HepG2 (cell line): ENCODE measurements around the gene CTNND2. TPM values are rescaled to one million over a fixed set of nuclear protein-coding genes. Genes with fewer than 3 reads are reported as not detected.

Experiments
- ATAC-seq: fragments of 200-7000 bp; cut with Tn5 transposase; 3 replicates; pipeline ENCODE4 v1.9.1; 2020; ENCODE audit warnings: mild to moderate bottlenecking, moderate library complexity
- BruUV-seq: library from RNA; stranded (reverse); fragments of 400-500 nt; replicated peaks from 2 replicates; lab custom pipeline; 2021; lab: Mats Ljungman, UMichigan
- CTCF ChIA-PET: fragments of 300-600 bp; formaldehyde crosslinking; extraction: SDS; loops from one replicate; lab custom pipeline; 2021; ENCODE audit warnings: low total read pairs, inconsistent platforms, low intra/inter-chr PET ratio; lab: Yijun Ruan, JAX
- POLR2A ChIA-PET: fragments of 350-600 bp; sonication (Branson Sonifier 250); formaldehyde crosslinking; loops from one replicate; lab custom pipeline; 2020; ENCODE audit warnings: antibody characterized with exemption, inconsistent platforms; lab: Yijun Ruan, JAX
- DNase-seq: peaks from one replicate; pipeline ENCODE4 v3.0.0-alpha.2; 2015; ENCODE audit warnings: low spot score
- FAIRE-seq: peaks from 3 replicates; lab custom pipeline; 2011; peaks lifted over from hg19 to GRCh38; lab: Jason Lieb, UNC
- H2AFZ ChIP-seq: one replicate; pipeline ENCODE4 v1.6.1; 2011; ENCODE audit warnings: low read length, inconsistent platforms
- H3K27ac ChIP-seq: fragments of 300-600 bp; 3 replicates; pipeline ENCODE4 v1.8.0; 2011; ENCODE audit warnings: mixed run types, mild to moderate bottlenecking, mixed read lengths, low read length, inconsistent platforms; ENCODE audit not compliant: insufficient read depth; ENCODE audit errors: extremely low read length
- H3K27me3 ChIP-seq, 2 experiments: fragments of 200-600 bp in 1 of 2; 2 replicates in 1 of 2; 3 replicates in 1 of 2; pipeline versions ENCODE4 v1.6.0 to v1.8.0; 2011; ENCODE audit warnings: low read length in 2 of 2, mild to moderate bottlenecking in 2 of 2, moderate library complexity in 2 of 2, inconsistent platforms in 1 of 2; ENCODE audit not compliant: insufficient read depth in 2 of 2, control insufficient read depth in 1 of 2
- H3K36me3 ChIP-seq, 2 experiments: fragments of 200-600 bp in 1 of 2; replicated peaks in 1 of 2; 2 replicates in 1 of 2; 3 replicates in 1 of 2; pipeline versions ENCODE4 v1.5.1 to v1.8.0; 2011; ENCODE audit warnings: low read length in 2 of 2, inconsistent platforms in 1 of 2; ENCODE audit not compliant: insufficient read depth in 2 of 2, control insufficient read depth in 1 of 2
- H3K4me1 ChIP-seq: 2 replicates; pipeline ENCODE4 v1.5.1; 2012; ENCODE audit warnings: low read length, inconsistent platforms; ENCODE audit not compliant: insufficient read depth
- H3K4me2 ChIP-seq: 2 replicates; pipeline ENCODE4 v1.6.0; 2011; ENCODE audit warnings: low read depth, low read length, inconsistent platforms
- H3K4me3 ChIP-seq, 3 experiments: fragments of 200-600 bp in 1 of 3; sonication (generic), shearing (Covaris generic) in 1 of 3; replicated peaks in 1 of 3; 2 replicates each; pipeline ENCODE4 v1.5.1; 2011 to 2016; ENCODE audit warnings: low read length in 3 of 3, inconsistent platforms in 2 of 3, low read depth in 2 of 3, mild to moderate bottlenecking in 2 of 3, control low read depth in 1 of 3, mixed read lengths in 1 of 3; ENCODE audit not compliant: insufficient read depth in 1 of 3
- H3K79me2 ChIP-seq: one replicate; pipeline ENCODE4 v1.6.1; 2011; ENCODE audit warnings: low read length, inconsistent platforms; ENCODE audit not compliant: insufficient read depth
- H3K9ac ChIP-seq: 2 replicates; pipeline ENCODE4 v1.6.0; 2011; ENCODE audit warnings: mild to moderate bottlenecking, low read depth, low read length, inconsistent platforms; ENCODE audit not compliant: insufficient read depth
- H3K9me3 ChIP-seq: 2 replicates; pipeline ENCODE4 v1.5.1; 2012; ENCODE audit warnings: mild to moderate bottlenecking, low read length
- H4K20me1 ChIP-seq: 2 replicates; pipeline ENCODE4 v1.6.0; 2011; ENCODE audit warnings: inconsistent platforms, mild to moderate bottlenecking, low read length, moderate library complexity; ENCODE audit not compliant: insufficient read depth
- CEBPB ChIP-seq: IDR thresholded peaks from 2 replicates; pipeline ENCODE4 v1.6.1; 2011; ENCODE audit warnings: low read depth, low read length, improper control_type of control experiment, borderline replicate concordance
- CEBPG ChIP-seq: IDR thresholded peaks from 2 replicates; pipeline ENCODE4 v1.6.1; 2016
- CENPX ChIP-seq: sonication (generic); formaldehyde crosslinking; IDR thresholded peaks from 2 replicates; pipeline ENCODE4 v1.9.0; 2021; ENCODE audit warnings: mild to moderate bottlenecking, missing genetic modification reagents, moderate library complexity
- EHMT2 ChIP-seq: fragments of 200-600 bp; sonication (generic); IDR thresholded peaks from 2 replicates; pipeline ENCODE4 v1.7.0; 2017; ENCODE audit warnings: antibody characterized with exemption, low read depth, low read length, borderline replicate concordance
- FOXO4 ChIP-seq: sonication (generic); formaldehyde crosslinking; conservative IDR thresholded peaks from 2 replicates; pipeline ENCODE4 v1.8.1; 2023; ENCODE audit warnings: missing genetic modification reagents
- KLF11 ChIP-seq: IDR thresholded peaks from 2 replicates; pipeline ENCODE4 v1.6.1; 2016; ENCODE audit warnings: missing compliant biosample characterization
- MED1 ChIP-seq: sonication (generic); formaldehyde crosslinking; IDR thresholded peaks from 2 replicates; pipeline ENCODE4 v1.4.0; 2020; ENCODE audit warnings: missing genetic modification reagents
- MNT ChIP-seq: fragments of 450-650 bp; IDR thresholded peaks from 2 replicates; pipeline ENCODE4 v1.6.1; 2016
- REL ChIP-seq: sonication (generic); formaldehyde crosslinking; conservative IDR thresholded peaks from 2 replicates; pipeline ENCODE4 v1.8.0; 2022; ENCODE audit warnings: mild to moderate bottlenecking, missing genetic modification reagents, moderate library complexity
- SETDB1 ChIP-seq: sonication (generic); formaldehyde crosslinking; IDR thresholded peaks from 2 replicates; pipeline ENCODE4 v1.5.1; 2020; ENCODE audit warnings: missing genetic modification reagents, mild to moderate bottlenecking, borderline replicate concordance
- SRF ChIP-seq: IDR thresholded peaks from 2 replicates; pipeline ENCODE4 v1.6.1; 2011; ENCODE audit warnings: mild to moderate bottlenecking, low read depth, low read length, moderate library complexity
- STAT6 ChIP-seq: sonication (generic); formaldehyde crosslinking; IDR thresholded peaks from 2 replicates; pipeline ENCODE4 v1.4.0; 2020; ENCODE audit warnings: missing genetic modification reagents, mild to moderate bottlenecking, borderline replicate concordance
- TBP ChIP-seq: sonication (generic); formaldehyde crosslinking; IDR thresholded peaks from 2 replicates; pipeline ENCODE4 v1.5.0; 2020; ENCODE audit warnings: missing genetic modification reagents
- WIZ ChIP-seq: sonication (generic); formaldehyde crosslinking; IDR thresholded peaks from 2 replicates; pipeline ENCODE4 v1.5.1; 2020; ENCODE audit warnings: mild to moderate bottlenecking, missing genetic modification reagents
- ZBTB1 ChIP-seq: sonication (generic); formaldehyde crosslinking; IDR thresholded peaks from 2 replicates; pipeline ENCODE4 v1.4.0; 2020; ENCODE audit warnings: missing genetic modification reagents, borderline replicate concordance
- ZBTB14 ChIP-seq: sonication (generic); formaldehyde crosslinking; IDR thresholded peaks from 2 replicates; pipeline ENCODE4 v1.4.0; 2020; ENCODE audit warnings: missing genetic modification reagents
- ZNF605 ChIP-seq: sonication (generic); formaldehyde crosslinking; IDR thresholded peaks from 2 replicates; pipeline ENCODE4 v1.8.0; 2022; ENCODE audit warnings: mild to moderate bottlenecking, missing genetic modification reagents
- ZNF670 ChIP-seq: sonication (generic); formaldehyde crosslinking; IDR thresholded peaks from 2 replicates; pipeline ENCODE4 v1.8.0; 2022; ENCODE audit warnings: mild to moderate bottlenecking, missing genetic modification reagents, borderline replicate concordance
- WGBS: methylation state at CpG from one replicate; pipeline ENCODE4 v1.1.6; 2017; ENCODE audit warnings: low lambda C conversion rate; 5-methylcytosine and 5-hydroxymethylcytosine counted together
- in situ Hi-C: cut with HindIII; loops from 2 replicates; pipeline ENCODE4 v1.10.0; 2017; ENCODE audit warnings: low pct_unique_long_range_greater_than_20kb; ENCODE audit not compliant: extremely low pct_ligation_motif_present
- intact Hi-C: fragments of 100-400 bp; cut with micrococcal nuclease; formaldehyde crosslinking; loops from one replicate; pipeline ENCODE4 v1.10.0; 2022; ENCODE audit not compliant: unreplicated experiment
- polyA plus RNA-seq, 8 experiments: library from polyadenylated mRNA; depleted of rRNA in 3 of 8; stranded (reverse) in 7 of 8; unstranded in 1 of 8; fragments of >200 nt; fragmentation: Illumina TruSeq in 4 of 8; extraction: Trizol in 4 of 8; gene quantifications; 2 replicates each; pipeline versions ENCODE4 v1.2.1 to v1.2.3, GENCODE V29; 2011 to 2016; ENCODE audit warnings: low read depth in 4 of 8, missing spikeins in 1 of 8, mixed read lengths in 1 of 8; ENCODE audit not compliant: insufficient read depth in 1 of 8
- total RNA-seq, 5 experiments: library from RNA; depleted of rRNA; stranded (reverse); fragments of >200 nt; fragmentation: Illumina TruSeq; extraction: Trizol; gene quantifications; 2 replicates each; pipeline ENCODE4 v1.2.3, GENCODE V29; 2016; ENCODE audit warnings: low read depth in 1 of 5

Gene CTNND2
- total and polyA plus RNA-seq, 2 of the 13 experiments (the other 11 are each of a cell fraction or from before 2014, with no cell fraction given) = not detected

- POLR2A ChIA-PET = no interaction called here
- CTCF ChIA-PET = no interaction called here
- H3K9ac ChIP-seq = no peak overlapping the region
These were observed 245.9 kb downstream of the CTNND2 start for GRCh38 chr5:11658376-11658775.

More at GRCh38 chr5:11658376-11658775, 245.9 kb downstream of the CTNND2 start:
- no peak overlapping the region for H3K4me2 ChIP-seq
- WGBS = 2% methylated on average over 5 of the region's 5 CpGs
- H3K27ac ChIP-seq = no peak overlapping the region
- H3K4me3 ChIP-seq = no peak overlapping the region
- in situ Hi-C loops = no loop called here
- no peaks in the 10 kb centered on the region for H3K4me1 ChIP-seq
- H2AFZ ChIP-seq = no peak overlapping the region
- no TSS peak for BruUV-seq
- H3K9me3 ChIP-seq = no peaks in the 10 kb centered on the region
- TF ChIP-seq ZBTB14 (no peak), EHMT2 (no peak), FOXO4 (CRISPR knock-in tag) (no peak), MNT (no peak), WIZ (no peak), REL (no peak), STAT6 (CRISPR knock-in tag) (no peak), ZBTB1 (CRISPR knock-in tag) (no peak), CENPX (no peak), TBP (CRISPR knock-in tag) (no peak), CEBPB (no peak), KLF11 (CRISPR knock-in tag) (no peak), MED1 (CRISPR knock-in tag) (no peak), ZNF670 (CRISPR knock-in tag) (no peak), CEBPG (no peak), SRF (no peak), ZNF605 (no peak), SETDB1 (CRISPR knock-in tag) (no peak)
- TF ChIP-seq, all 625 proteins: peak for 0
- Histone ChIP-seq H4K20me1 (no peaks in the 10 kb centered on the region), H3K36me3 (no peaks in the 10 kb centered on the region), H3K79me2 (no peaks in the 10 kb centered on the region), H3K27me3 (no peaks in the 10 kb centered on the region)
- DNase-seq = no peak
- FAIRE-seq = no peak
- intact Hi-C loops = no loop called here
- ATAC-seq = no peak
